Measurements from ENCODE around the gene ABCB10.

Gene ABCB10

GRCh38 chr1:229553621-229554130, 4.8 kb downstream of the ABCB10 start:
- H3K4me2 ChIP-seq (ENCODE audit: low read depth, low read length, poor library complexity, severe bottlenecking), result no peak overlapping the region
- TF ChIP-seq EZH2phosphoT487 (conservative IDR thresholded peaks at IDR 0.05; ENCODE audit: low read length) (no peak), CTCF (IDR thresholded peaks at IDR 0.05; ENCODE audit: insufficient read depth, low read length, poor library complexity, severe bottlenecking) (no peak)

GRCh38 chr1:229552732-229553131, 5.8 kb downstream of the ABCB10 start:
- no peak overlapping the region for H2AFZ ChIP-seq (ENCODE audit: low read depth, low read length, severe bottlenecking)
- H3K4me3 ChIP-seq (ENCODE audit: insufficient read depth, low read length, poor library complexity, severe bottlenecking), result no peak overlapping the region
- H4K20me1 ChIP-seq (ENCODE audit: low read depth, low read length), result no peaks in the 10 kb centered on the region
- no peak for TF ChIP-seq EZH2phosphoT487 (conservative IDR thresholded peaks at IDR 0.05; ENCODE audit: low read length)
- TF ChIP-seq CTCF (IDR thresholded peaks at IDR 0.05; ENCODE audit: insufficient read depth, low read length, poor library complexity, severe bottlenecking), result no peak
- no peaks in the 10 kb centered on the region for H3K9me3 ChIP-seq (ENCODE audit: insufficient read depth, low read length)
- no peak overlapping the region for H3K4me2 ChIP-seq (ENCODE audit: low read depth, low read length, poor library complexity, severe bottlenecking)
- H3K36me3 ChIP-seq (ENCODE audit: low read length), result no peaks in the 10 kb centered on the region
- no peaks in the 10 kb centered on the region for H3K9me2 ChIP-seq (replicated peaks; ENCODE audit: insufficient read depth, low read length)
- H3K27me3 ChIP-seq (ENCODE audit: low read length), result no peaks in the 10 kb centered on the region
- peaks cover 71% of the 10 kb centered on the region for H3K79me2 ChIP-seq (ENCODE audit: insufficient read depth, low read length)
- 0 out of 2 replicates have a peak, but pooled peaks cover 12% of the 10 kb centered on the region for H3F3A ChIP-seq (ENCODE audit: insufficient read depth)
- H3K9ac ChIP-seq (ENCODE audit: low read length), result no peak overlapping the region
- no peak overlapping the region for H3K27ac ChIP-seq (ENCODE audit: low read depth, low read length)

More at GRCh38 chr1:229553621-229554130, 4.8 kb downstream of the ABCB10 start:
- Histone ChIP-seq H3K9me2 (replicated peaks; ENCODE audit: insufficient read depth, low read length) (no peaks in the 10 kb centered on the region), H4K20me1 (ENCODE audit: low read depth, low read length) (no peaks in the 10 kb centered on the region), H3K36me3 (ENCODE audit: low read length) (no peaks in the 10 kb centered on the region), H3K4me3 (ENCODE audit: insufficient read depth, low read length, poor library complexity, severe bottlenecking) (no peak overlapping the region), H3K9me3 (ENCODE audit: insufficient read depth, low read length) (no peaks in the 10 kb centered on the region), H2AFZ (ENCODE audit: low read depth, low read length, severe bottlenecking) (no peak overlapping the region), H3K9ac (ENCODE audit: low read length) (no peak overlapping the region), H3K79me2 (ENCODE audit: insufficient read depth, low read length) (peaks cover 72% of the 10 kb centered on the region), H3F3A (ENCODE audit: insufficient read depth) (0 out of 2 replicates have a peak, but pooled peaks cover 13% of the 10 kb centered on the region), H3K27me3 (ENCODE audit: low read length) (no peaks in the 10 kb centered on the region), H3K27ac (ENCODE audit: low read depth, low read length) (no peak overlapping the region)

- H3K4me2 ChIP-seq (ENCODE audit: low read depth, low read length, poor library complexity, severe bottlenecking), result no peak overlapping the region
- no peak overlapping the region for H3K9ac ChIP-seq (ENCODE audit: low read length)
- H3K79me2 ChIP-seq (ENCODE audit: insufficient read depth, low read length), result peaks cover 53% of the 10 kb centered on the region
Observed at GRCh38 chr1:229550812-229551567, 7.5 kb downstream of the ABCB10 start.

More at GRCh38 chr1:229550812-229551567, 7.5 kb downstream of the ABCB10 start:
- Histone ChIP-seq H3K9me3 (ENCODE audit: insufficient read depth, low read length) (no peaks in the 10 kb centered on the region), H3K36me3 (ENCODE audit: low read length) (no peaks in the 10 kb centered on the region; the same call in 1 of the 2 replicates), H4K20me1 (ENCODE audit: low read depth, low read length) (no peaks in the 10 kb centered on the region), H3K27ac (ENCODE audit: low read depth, low read length) (no peak overlapping the region), H2AFZ (ENCODE audit: low read depth, low read length, severe bottlenecking) (no peak overlapping the region), H3K27me3 (ENCODE audit: low read length) (no peaks in the 10 kb centered on the region), H3F3A (ENCODE audit: insufficient read depth) (0 out of 2 replicates have a peak, but pooled peaks cover 3% of the 10 kb centered on the region), H3K4me3 (ENCODE audit: insufficient read depth, low read length, poor library complexity, severe bottlenecking) (no peak overlapping the region), H3K9me2 (replicated peaks; ENCODE audit: insufficient read depth, low read length) (no peaks in the 10 kb centered on the region)
- no peak for TF ChIP-seq EZH2phosphoT487 (conservative IDR thresholded peaks at IDR 0.05; ENCODE audit: low read length)
- TF ChIP-seq CTCF (IDR thresholded peaks at IDR 0.05; ENCODE audit: insufficient read depth, low read length, poor library complexity, severe bottlenecking), result no peak

Measured in SU-DHL-6 (cell line).